ENCODE measurements around the gene CCNY. TPM values are rescaled to one million over a fixed set of nuclear protein-coding genes. Genes with fewer than 3 reads are reported as not detected.
A peak's percentile ranks its signal among the peaks of the same experiment; 100 is the strongest.

Gene CCNY
- 10 to 100 TPM; 57.7 to 60.1 TPM for total RNA-seq
- polyA plus RNA-seq (ENCODE audit: insufficient read length in 2 of 2), result 100 to 1,000 TPM in 1 of 2 donors, 10 to 100 TPM in 1; 92.1 to 112 TPM
- long read RNA-seq, donor 1, full-length matches to known transcripts, result 25 of 25 reads
- long read RNA-seq, donor 1, partial matches to known transcripts, result 0 of 25 reads
- long read RNA-seq, donor 1, other reads (novel, unspliced or antisense), result 0 of 25 reads
- long read RNA-seq, donor 2, transcript CCNY-203 (10 exons, 3,960 nt), result major isoform, 19 of 27 reads
- long read RNA-seq, donor 2, partial matches to known transcripts, result 8 of 27 reads
- long read RNA-seq, donor 2, other reads (novel, unspliced or antisense), result 0 of 27 reads
- long read RNA-seq, donor 3, transcript CCNY-203 (10 exons, 3,960 nt), result major isoform, 17 of 17 reads
- long read RNA-seq, donor 3, partial matches to known transcripts, result 0 of 17 reads
- long read RNA-seq, donor 3, other reads (novel, unspliced or antisense), result 0 of 17 reads
- long read RNA-seq, donor 4, transcript CCNY-203 (10 exons, 3,960 nt), result major isoform, 14 of 14 reads
- long read RNA-seq, donor 4, partial matches to known transcripts, result 0 of 14 reads
- long read RNA-seq, donor 4, other reads (novel, unspliced or antisense), result 0 of 14 reads

DNA sequence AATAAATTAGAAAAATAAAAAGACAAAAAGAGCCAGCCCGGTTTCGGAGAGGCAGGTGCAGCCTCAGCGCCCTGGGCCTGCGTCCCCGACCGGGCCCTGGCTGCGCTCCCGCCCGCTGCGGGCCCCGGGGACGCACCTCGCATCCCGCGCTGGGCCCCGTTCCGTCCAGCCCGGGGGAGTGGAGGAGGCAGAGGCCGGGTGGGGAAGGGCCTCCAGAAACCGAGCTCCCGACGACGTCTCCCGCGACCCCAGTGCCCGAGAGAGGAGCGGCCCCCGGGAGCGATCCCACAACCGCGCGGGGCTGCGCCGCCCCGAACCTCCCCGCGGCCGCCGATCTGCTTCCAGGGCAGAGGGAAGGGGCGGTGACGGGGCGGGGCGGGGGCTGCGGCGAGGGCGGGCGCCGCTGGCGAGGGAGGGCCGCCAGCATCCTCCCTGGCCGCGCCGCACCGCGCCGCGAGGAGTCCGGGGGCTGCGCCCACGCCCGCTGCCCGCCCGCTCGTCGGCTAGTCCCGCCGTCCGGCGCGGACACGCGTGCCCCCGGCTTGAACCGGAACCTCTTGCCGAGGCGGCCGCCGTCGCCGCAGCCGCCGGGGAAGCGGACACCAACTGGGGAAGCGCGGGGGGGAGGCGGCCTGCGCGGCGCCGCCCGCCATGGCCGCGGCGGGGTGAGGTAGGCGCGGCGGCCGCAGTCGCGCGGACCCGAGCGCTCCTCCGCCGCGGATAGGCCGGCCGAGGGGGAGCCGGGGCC, at the start of gene CCNY:
CCNY (plus strand) TSS at position 426 of the 748 bp plus-strand sequence. CDS start 545 bp downstream, outside the sequence.
- peak in 4 of 6 donors; percentile 47 to 91 (median 78) for DNase-seq (ENCODE audit: low read depth in 4 of 6, low spot score in 6 of 6)
- Histone ChIP-seq H3K27ac (ENCODE audit: low read depth, low read length) (no peak within 1 kb of the TSS), H3K36me3 (ENCODE audit: control insufficient read depth, insufficient read depth, low read length) (peaks cover 3% of the 10 kb centered on the region), H3K4me1 (ENCODE audit: control insufficient read depth, insufficient read depth, low read length) (peaks cover 8% of the 10 kb centered on the region), H3K9me3 (ENCODE audit: control insufficient read depth, insufficient read depth, low read length) (no peaks in the 10 kb centered on the region), H3K27me3 (ENCODE audit: control insufficient read depth, insufficient read depth, low read length) (no peaks in the 10 kb centered on the region), H3K4me3 (ENCODE audit: low read depth, low read length) (peak within 1 kb of the TSS; percentile 66)
- under 1% methylated on average over 109 of the region's 109 CpGs for WGBS (ENCODE audit: insufficient coverage)

DNA sequence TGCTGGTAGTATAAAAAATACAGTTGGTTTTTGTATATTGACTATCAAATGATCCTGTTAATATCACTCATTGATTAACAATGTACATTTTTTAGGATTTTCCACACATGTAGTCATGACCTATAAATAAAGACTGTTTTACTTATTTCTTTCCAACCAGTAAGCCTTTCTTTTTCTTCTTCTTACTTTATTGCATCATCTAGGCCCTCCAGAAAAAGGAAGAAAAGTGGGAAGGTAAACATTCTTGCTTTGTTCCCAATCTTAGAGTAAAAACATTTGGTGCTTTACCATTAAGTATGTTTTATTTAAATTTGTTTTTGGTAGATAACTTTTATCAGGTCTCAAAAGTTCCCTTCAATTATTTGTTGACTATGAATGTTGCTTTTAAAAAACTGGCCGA, 47.1 kb upstream of the CCNY start:
- no peaks in the 10 kb centered on the region for H3K4me1 ChIP-seq (ENCODE audit: control insufficient read depth, insufficient read depth, low read length)
- DNase-seq (ENCODE audit: low read depth in 4 of 6, low spot score in 6 of 6), result no peak
- no peak overlapping the region for H3K27ac ChIP-seq (ENCODE audit: low read depth, low read length)
- no peak overlapping the region for H3K4me3 ChIP-seq (ENCODE audit: low read depth, low read length)
- WGBS (ENCODE audit: insufficient coverage), result no CpG with 5 or more reads among the region's 1 CpG
- H3K36me3 ChIP-seq (ENCODE audit: control insufficient read depth, insufficient read depth, low read length), result no peaks in the 10 kb centered on the region
- no peaks in the 10 kb centered on the region for H3K9me3 ChIP-seq (ENCODE audit: control insufficient read depth, insufficient read depth, low read length)
- no peaks in the 10 kb centered on the region for H3K27me3 ChIP-seq (ENCODE audit: control insufficient read depth, insufficient read depth, low read length)

DNA sequence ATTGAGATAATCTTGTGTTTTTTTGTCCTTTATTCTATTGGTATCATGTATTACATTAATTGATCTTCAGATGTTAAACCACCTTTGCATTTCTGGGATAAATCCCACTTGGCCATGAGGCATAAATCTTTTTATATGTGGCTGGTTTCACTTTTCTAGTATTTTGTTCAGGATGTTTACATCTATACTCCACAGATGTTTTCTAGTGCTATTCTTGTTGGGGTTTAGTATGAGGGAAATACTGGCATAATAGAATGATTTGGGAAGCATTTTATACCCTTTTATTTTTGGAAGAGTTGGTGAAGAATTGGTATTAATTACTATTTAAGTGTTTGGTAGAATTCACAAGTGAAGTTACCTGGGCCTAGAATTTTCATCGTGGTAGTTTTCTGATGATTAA, 41.8 kb upstream of the CCNY start:
- no peaks in the 10 kb centered on the region for H3K4me1 ChIP-seq (ENCODE audit: control insufficient read depth, insufficient read depth, low read length)
- H3K4me3 ChIP-seq (ENCODE audit: low read depth, low read length), result no peak overlapping the region
- no peaks in the 10 kb centered on the region for H3K27me3 ChIP-seq (ENCODE audit: control insufficient read depth, insufficient read depth, low read length)
- no peaks in the 10 kb centered on the region for H3K9me3 ChIP-seq (ENCODE audit: control insufficient read depth, insufficient read depth, low read length)
- no CpG with 5 or more reads among the region's 1 CpG for WGBS (ENCODE audit: insufficient coverage)
- DNase-seq (ENCODE audit: low read depth in 4 of 6, low spot score in 6 of 6), result no peak
- H3K36me3 ChIP-seq (ENCODE audit: control insufficient read depth, insufficient read depth, low read length), result no peaks in the 10 kb centered on the region
- H3K27ac ChIP-seq (ENCODE audit: low read depth, low read length), result no peak overlapping the region

DNA sequence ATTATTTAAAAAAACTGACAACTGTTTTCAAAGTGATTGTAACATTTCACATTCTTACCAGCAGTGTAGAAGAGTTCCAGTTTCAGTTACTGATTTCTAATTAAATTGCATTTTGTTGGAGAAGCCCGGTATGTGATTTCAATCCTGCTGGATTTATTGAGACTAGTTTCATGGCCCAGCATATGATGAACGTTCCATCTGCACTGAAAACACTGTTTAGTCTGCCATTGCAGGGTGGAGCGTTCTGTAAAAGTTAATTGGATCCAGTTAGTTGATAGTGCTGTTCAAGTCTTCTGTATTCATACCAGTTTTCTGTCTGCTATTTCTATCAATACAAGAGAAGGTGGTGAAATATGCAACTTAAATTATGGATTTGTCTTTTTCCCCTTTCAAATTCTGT, 37.3 kb upstream of the CCNY start:
- Histone ChIP-seq H3K9me3 (ENCODE audit: control insufficient read depth, insufficient read depth, low read length) (no peaks in the 10 kb centered on the region), H3K4me3 (ENCODE audit: low read depth, low read length) (no peak overlapping the region), H3K4me1 (ENCODE audit: control insufficient read depth, insufficient read depth, low read length) (no peaks in the 10 kb centered on the region), H3K27ac (ENCODE audit: low read depth, low read length) (no peak overlapping the region), H3K27me3 (ENCODE audit: control insufficient read depth, insufficient read depth, low read length) (no peaks in the 10 kb centered on the region), H3K36me3 (ENCODE audit: control insufficient read depth, insufficient read depth, low read length) (no peaks in the 10 kb centered on the region)
- DNase-seq (ENCODE audit: low read depth in 4 of 6, low spot score in 6 of 6), result peak in 1 of 6 donors; percentile 22
- WGBS (ENCODE audit: insufficient coverage), result 75% methylated on average over 2 of the region's 3 CpGs

DNA sequence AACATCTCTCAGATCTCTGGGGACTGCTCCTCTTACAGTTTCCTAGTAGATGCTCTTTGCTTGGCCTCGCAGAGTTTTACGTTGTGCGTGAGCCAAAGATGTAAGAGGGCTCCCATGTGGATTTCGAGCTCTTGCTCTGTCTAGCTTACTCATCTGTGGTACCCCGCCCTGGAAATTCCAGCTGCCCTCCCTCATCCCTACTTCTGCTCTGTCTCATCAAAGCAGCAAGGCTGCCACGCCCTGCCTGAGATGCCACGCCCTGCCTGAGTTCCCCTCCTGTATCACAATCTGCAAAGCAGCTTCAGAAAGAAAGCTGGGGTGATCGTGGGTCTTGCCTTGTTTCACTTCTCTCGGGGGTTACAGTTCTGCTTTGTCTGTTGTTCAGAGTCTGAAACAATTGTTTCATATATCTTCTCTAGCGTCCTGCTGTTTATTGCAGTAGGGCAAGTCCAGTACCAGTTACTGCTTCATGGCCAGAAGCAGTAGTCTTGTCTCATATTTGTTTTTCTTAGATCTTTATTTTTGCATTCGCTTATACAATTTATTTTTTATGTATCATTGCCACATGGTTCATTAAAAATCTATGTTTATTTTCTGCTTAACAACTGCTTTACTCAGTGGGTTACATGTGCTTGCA, 36.1 kb upstream of the CCNY start:
- H3K27ac ChIP-seq (ENCODE audit: low read depth, low read length), result no peak overlapping the region
- 76% methylated on average over 6 of the region's 11 CpGs for WGBS (ENCODE audit: insufficient coverage)
- no peaks in the 10 kb centered on the region for H3K36me3 ChIP-seq (ENCODE audit: control insufficient read depth, insufficient read depth, low read length)
- H3K27me3 ChIP-seq (ENCODE audit: control insufficient read depth, insufficient read depth, low read length), result no peaks in the 10 kb centered on the region
- no peaks in the 10 kb centered on the region for H3K9me3 ChIP-seq (ENCODE audit: control insufficient read depth, insufficient read depth, low read length)
- H3K4me3 ChIP-seq (ENCODE audit: low read depth, low read length), result no peak overlapping the region
- H3K4me1 ChIP-seq (ENCODE audit: control insufficient read depth, insufficient read depth, low read length), result no peaks in the 10 kb centered on the region
- DNase-seq (ENCODE audit: low read depth in 4 of 6, low spot score in 6 of 6), result peak in 2 of 6 donors; percentile 7

DNA sequence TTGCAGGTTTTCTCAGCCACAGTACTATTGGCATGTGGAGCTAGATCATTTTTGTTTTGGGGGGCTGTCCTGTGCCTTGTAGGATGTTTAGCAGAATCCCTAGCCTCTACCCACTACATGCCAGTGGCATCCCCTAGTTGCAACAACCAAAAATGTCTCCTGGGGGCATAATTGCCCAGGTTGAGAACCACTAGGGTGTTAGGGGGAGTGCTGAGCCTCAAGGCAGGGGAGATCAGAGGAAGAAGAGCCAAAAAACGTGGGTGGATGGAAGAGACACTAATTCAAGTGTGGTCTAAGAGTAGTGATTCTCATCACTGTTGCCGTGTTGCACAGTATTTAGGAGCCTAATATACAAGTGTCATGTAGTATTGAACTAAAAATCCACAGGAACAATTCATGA, 31.7 kb upstream of the CCNY start:
- WGBS (ENCODE audit: insufficient coverage), result 60% methylated on average over 1 of the region's 2 CpGs
- H3K27ac ChIP-seq (ENCODE audit: low read depth, low read length), result no peak overlapping the region
- H3K4me1 ChIP-seq (ENCODE audit: control insufficient read depth, insufficient read depth, low read length), result no peaks in the 10 kb centered on the region
- H3K27me3 ChIP-seq (ENCODE audit: control insufficient read depth, insufficient read depth, low read length), result no peaks in the 10 kb centered on the region
- no peaks in the 10 kb centered on the region for H3K36me3 ChIP-seq (ENCODE audit: control insufficient read depth, insufficient read depth, low read length)
- no peak overlapping the region for H3K4me3 ChIP-seq (ENCODE audit: low read depth, low read length)
- H3K9me3 ChIP-seq (ENCODE audit: control insufficient read depth, insufficient read depth, low read length), result no peaks in the 10 kb centered on the region
- no peak for DNase-seq (ENCODE audit: low read depth in 4 of 6, low spot score in 6 of 6)

DNA sequence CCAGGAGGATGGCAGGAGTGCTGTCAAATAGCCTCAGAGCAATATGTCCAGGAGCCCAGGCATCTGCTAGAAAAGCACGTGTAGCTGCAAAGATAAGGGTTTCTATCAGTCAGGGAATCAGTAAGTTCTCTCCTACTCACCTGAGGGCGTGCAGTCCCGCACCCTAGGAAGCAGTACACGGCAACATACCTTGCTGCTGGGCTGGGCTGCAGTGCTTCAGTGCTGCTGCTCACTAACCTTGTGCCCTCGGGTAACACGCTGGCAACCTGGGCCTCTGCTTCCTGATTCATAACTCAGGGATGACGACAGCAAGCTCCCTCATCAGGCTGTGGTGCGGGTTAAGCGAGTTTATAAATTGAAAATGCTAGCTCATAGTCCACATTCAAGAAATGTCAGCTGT, 29.5 kb upstream of the CCNY start:
- Histone ChIP-seq H3K4me3 (ENCODE audit: low read depth, low read length) (no peak overlapping the region), H3K9me3 (ENCODE audit: control insufficient read depth, insufficient read depth, low read length) (no peaks in the 10 kb centered on the region), H3K27ac (ENCODE audit: low read depth, low read length) (no peak overlapping the region), H3K27me3 (ENCODE audit: control insufficient read depth, insufficient read depth, low read length) (no peaks in the 10 kb centered on the region), H3K4me1 (ENCODE audit: control insufficient read depth, insufficient read depth, low read length) (no peaks in the 10 kb centered on the region), H3K36me3 (ENCODE audit: control insufficient read depth, insufficient read depth, low read length) (no peaks in the 10 kb centered on the region)
- 80% methylated on average over 6 of the region's 9 CpGs for WGBS (ENCODE audit: insufficient coverage)
- peak in 1 of 6 donors; percentile 25 for DNase-seq (ENCODE audit: low read depth in 4 of 6, low spot score in 6 of 6)

DNA sequence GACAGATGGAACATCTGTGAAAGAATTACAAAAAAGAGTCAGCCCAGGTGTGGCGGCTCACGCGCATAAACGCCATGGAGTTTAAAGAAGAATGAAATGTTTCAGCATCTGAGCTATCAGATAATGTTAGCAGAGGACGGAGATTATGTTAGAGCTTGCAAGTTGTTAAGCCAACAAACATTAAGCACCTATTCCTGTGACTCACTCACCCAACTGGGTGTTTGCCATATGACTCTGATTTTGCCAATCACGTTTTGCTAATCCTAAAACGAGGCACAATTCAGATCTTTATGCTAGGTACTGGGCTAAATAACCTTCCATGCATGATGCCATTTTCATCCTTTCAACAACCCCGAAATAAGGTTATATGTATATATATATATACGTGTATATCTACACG, 29.0 kb upstream of the CCNY start:
- H3K36me3 ChIP-seq (ENCODE audit: control insufficient read depth, insufficient read depth, low read length), result no peaks in the 10 kb centered on the region
- H3K4me1 ChIP-seq (ENCODE audit: control insufficient read depth, insufficient read depth, low read length), result no peaks in the 10 kb centered on the region
- H3K4me3 ChIP-seq (ENCODE audit: low read depth, low read length), result no peak overlapping the region
- no peaks in the 10 kb centered on the region for H3K27me3 ChIP-seq (ENCODE audit: control insufficient read depth, insufficient read depth, low read length)
- H3K9me3 ChIP-seq (ENCODE audit: control insufficient read depth, insufficient read depth, low read length), result no peaks in the 10 kb centered on the region
- DNase-seq (ENCODE audit: low read depth in 4 of 6, low spot score in 6 of 6), result no peak
- 82% methylated on average over 6 of the region's 10 CpGs for WGBS (ENCODE audit: insufficient coverage)
- H3K27ac ChIP-seq (ENCODE audit: low read depth, low read length), result no peak overlapping the region

DNA sequence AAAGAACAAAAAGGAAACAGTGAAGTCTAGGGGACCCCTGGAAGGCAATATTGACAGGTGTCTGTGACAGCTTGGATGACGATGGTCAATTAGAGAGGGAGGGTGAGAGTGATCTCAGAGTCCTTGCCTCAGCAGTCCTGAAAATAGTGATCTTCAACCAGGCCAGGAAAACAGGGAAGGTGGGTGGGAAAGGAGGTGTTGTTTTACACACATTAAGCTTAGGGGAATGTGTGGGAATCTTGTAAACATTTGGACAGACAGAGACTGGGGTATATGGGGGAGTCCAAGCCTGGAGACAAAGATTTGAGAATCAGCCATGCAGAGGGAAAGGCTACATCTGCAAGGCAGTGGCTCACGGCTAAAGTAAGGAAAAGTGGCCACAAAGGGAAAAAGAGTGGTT, 27.5 kb upstream of the CCNY start:
- no peak overlapping the region for H3K4me3 ChIP-seq (ENCODE audit: low read depth, low read length)
- WGBS (ENCODE audit: insufficient coverage), result 48% methylated on average over 2 of the region's 2 CpGs
- no peak for DNase-seq (ENCODE audit: low read depth in 4 of 6, low spot score in 6 of 6)
- no peaks in the 10 kb centered on the region for H3K9me3 ChIP-seq (ENCODE audit: control insufficient read depth, insufficient read depth, low read length)
- H3K27ac ChIP-seq (ENCODE audit: low read depth, low read length), result no peak overlapping the region
- H3K36me3 ChIP-seq (ENCODE audit: control insufficient read depth, insufficient read depth, low read length), result no peaks in the 10 kb centered on the region
- no peaks in the 10 kb centered on the region for H3K4me1 ChIP-seq (ENCODE audit: control insufficient read depth, insufficient read depth, low read length)
- no peaks in the 10 kb centered on the region for H3K27me3 ChIP-seq (ENCODE audit: control insufficient read depth, insufficient read depth, low read length)

Measured in spinal cord (tissue), 10 donors.